T-helper 17 cell (primary cell): ENCODE data around the gene CD226. TPM values are rescaled to one million over a fixed set of nuclear protein-coding genes. Genes with fewer than 3 reads are reported as not detected.

Experiments
- ATAC-seq: fragments of 150-1000 bp; cut with Tn5 transposase; 2 replicates; pipeline ENCODE4 v1.10.0; 2021; ENCODE audit warnings: mild to moderate bottlenecking, moderate library complexity
- DNase-seq, 3 donors: peaks; one replicate each; pipeline versions ENCODE4 v3.0.0 to v3.0.0-alpha.2; 2020 to 2021
- H3K9me3 ChIP-seq: one replicate; pipeline ENCODE4 v1.7.0; 2013; ENCODE audit warnings: low read length, mild to moderate bottlenecking; ENCODE audit not compliant: control insufficient read depth, poor library complexity, severe bottlenecking
- H3K27ac Mint-ChIP-seq: one replicate; pipeline ENCODE4 v1.8.0; 2022; ENCODE audit warnings: mild to moderate bottlenecking, moderate library complexity, mixed read lengths
- H3K27me3 Mint-ChIP-seq: one replicate; pipeline ENCODE4 v1.8.0; 2022; ENCODE audit warnings: mixed read lengths
- H3K36me3 Mint-ChIP-seq: one replicate; pipeline ENCODE4 v1.8.0; 2022; ENCODE audit warnings: low read depth, mixed read lengths
- H3K4me1 Mint-ChIP-seq: one replicate; pipeline ENCODE4 v1.8.0; 2022; ENCODE audit warnings: mild to moderate bottlenecking, mixed read lengths
- H3K4me3 Mint-ChIP-seq: one replicate; pipeline ENCODE4 v1.8.0; 2022; ENCODE audit warnings: mild to moderate bottlenecking, moderate library complexity, mixed read lengths
- total RNA-seq, 4 donors: library from RNA in 2 of 4; stranded (reverse) in 2 of 4; gene quantifications; one replicate each; pipeline ENCODE4 v1.2.3 and lab custom pipeline; 2022 to 2026

Gene CD226
- total RNA-seq (100 to 1,000 TPM; 106 to 128 TPM), total RNA-seq (lab: John Stamatoyannopoulos, UW) (90.4 to 172 reads per million in 2 donors)

GRCh38 chr18:69947361-69948133, at the start of gene CD226:
Gene CD226, minus strand, starts transcription at chr18:69947873. Its CDS starts 467 bp downstream, at chr18:69947406.
- ATAC-seq (peak; percentile 82), DNase-seq (no peak)
- H3K27me3 Mint-ChIP-seq = no peaks in the 10 kb centered on the region
- H3K36me3 Mint-ChIP-seq = peaks cover 16% of the 10 kb centered on the region
- H3K27ac Mint-ChIP-seq = no peak within 1 kb of the TSS
- H3K4me3 Mint-ChIP-seq = peak within 1 kb of the TSS; percentile 78
- peaks cover 49% of the 10 kb centered on the region for H3K4me1 Mint-ChIP-seq
- no peaks in the 10 kb centered on the region for H3K9me3 ChIP-seq

DNA sequence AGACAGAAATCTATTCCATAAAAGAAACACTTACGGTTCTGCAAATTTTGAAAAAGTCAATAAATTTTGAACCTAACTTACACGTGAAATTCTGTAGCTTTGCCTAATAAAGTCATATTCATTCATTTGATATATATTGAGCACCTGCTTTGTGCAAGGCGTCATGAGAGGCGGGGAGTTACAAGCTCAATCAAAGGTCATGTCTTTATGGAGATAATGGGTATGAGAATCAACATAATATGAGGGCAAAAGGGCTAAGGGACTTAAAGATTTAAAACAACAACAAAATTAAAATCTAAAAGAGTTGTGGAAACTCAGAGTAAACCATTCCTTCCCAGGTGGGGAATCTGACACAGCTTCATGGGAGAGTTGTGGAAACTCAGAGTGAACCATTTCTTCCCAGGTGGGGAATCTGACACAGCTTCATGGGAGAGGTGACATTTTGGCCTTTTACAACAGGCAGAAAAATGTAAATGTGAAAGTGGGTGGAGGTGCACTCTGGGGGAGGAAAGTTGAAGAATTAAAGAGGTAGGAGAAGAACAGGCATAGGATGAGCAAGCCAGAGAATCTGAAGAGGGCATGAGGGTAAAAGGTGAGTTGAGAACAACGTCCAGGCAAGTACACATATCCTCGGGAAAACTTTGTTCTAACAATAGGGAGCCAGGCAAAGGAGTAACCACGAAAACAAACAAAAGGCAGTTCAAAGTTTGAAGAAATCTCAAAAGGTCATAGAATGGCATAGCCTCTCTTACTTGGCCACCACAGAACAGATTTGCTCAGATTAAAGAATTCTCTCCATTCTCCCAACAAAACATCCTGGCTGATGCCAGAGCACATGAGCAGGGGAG, 49.5 kb upstream of the CD226 start:
- H3K27ac Mint-ChIP-seq = no peak overlapping the region
- no peaks in the 10 kb centered on the region for H3K27me3 Mint-ChIP-seq
- no peaks in the 10 kb centered on the region for H3K36me3 Mint-ChIP-seq
- no peak for DNase-seq
- no peak overlapping the region for H3K4me3 Mint-ChIP-seq
- H3K9me3 ChIP-seq = no peaks in the 10 kb centered on the region
- H3K4me1 Mint-ChIP-seq = peaks cover 6% of the 10 kb centered on the region
- ATAC-seq = no peak

- ATAC-seq (no peak), DNase-seq (no peak)
- Mint-ChIP-seq H3K4me1 (peaks cover 6% of the 10 kb centered on the region), H3K27me3 (no peaks in the 10 kb centered on the region), H3K4me3 (no peak overlapping the region), H3K36me3 (no peaks in the 10 kb centered on the region), H3K27ac (no peak overlapping the region)
- H3K9me3 ChIP-seq = no peaks in the 10 kb centered on the region
These were observed 48.7 kb upstream of the CD226 start for GRCh38 chr18:69996417-69996816.

DNA sequence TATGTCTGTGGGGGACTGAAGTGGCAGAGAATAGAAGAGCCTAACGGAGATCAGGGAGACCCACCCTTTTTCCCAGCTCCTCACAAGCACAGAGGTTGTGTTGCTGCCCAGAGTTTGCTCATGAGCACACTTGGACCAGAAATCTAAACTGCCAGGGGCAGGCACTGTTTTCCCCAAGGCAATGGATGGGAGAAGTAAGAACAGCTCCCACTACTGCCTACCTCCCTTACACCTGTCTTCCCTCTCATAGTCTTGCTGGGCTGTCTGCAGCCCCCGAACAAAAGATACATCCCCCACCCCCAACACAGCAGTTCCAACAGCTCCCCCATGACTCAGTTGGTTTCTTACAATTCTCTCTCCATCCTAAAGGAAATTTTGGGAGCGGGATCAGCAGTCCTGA, 48.1 kb upstream of the CD226 start:
- ATAC-seq (no peak), DNase-seq (no peak)
- Mint-ChIP-seq H3K27me3 (no peaks in the 10 kb centered on the region), H3K4me1 (peaks cover 6% of the 10 kb centered on the region), H3K27ac (no peak overlapping the region), H3K36me3 (no peaks in the 10 kb centered on the region), H3K4me3 (no peak overlapping the region)
- no peaks in the 10 kb centered on the region for H3K9me3 ChIP-seq

DNA sequence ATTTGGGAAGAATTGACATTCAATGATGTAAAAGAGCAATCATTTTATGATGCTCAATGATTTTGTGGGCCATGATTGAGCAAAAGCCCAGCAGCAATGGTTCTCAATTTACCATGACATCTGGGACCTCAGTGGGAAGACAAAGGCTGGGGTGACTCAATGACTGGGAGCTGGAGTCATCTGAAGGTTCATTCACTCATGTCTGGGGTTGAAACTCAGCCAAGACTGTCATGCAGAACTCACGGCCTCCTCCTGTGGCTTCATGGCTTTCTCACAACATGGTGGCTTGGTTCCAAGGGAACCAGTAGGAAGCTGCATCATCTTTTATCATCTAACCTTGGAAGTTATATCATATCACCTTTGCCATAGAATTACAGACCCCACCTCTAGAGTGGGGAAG, 45.1 kb upstream of the CD226 start:
- peaks cover under 1% of the 10 kb centered on the region for H3K4me1 Mint-ChIP-seq
- peaks cover 7% of the 10 kb centered on the region for H3K36me3 Mint-ChIP-seq
- H3K4me3 Mint-ChIP-seq = no peak overlapping the region
- H3K27ac Mint-ChIP-seq = no peak overlapping the region
- DNase-seq (no peak), ATAC-seq (no peak)
- H3K9me3 ChIP-seq = no peaks in the 10 kb centered on the region
- no peaks in the 10 kb centered on the region for H3K27me3 Mint-ChIP-seq

DNA sequence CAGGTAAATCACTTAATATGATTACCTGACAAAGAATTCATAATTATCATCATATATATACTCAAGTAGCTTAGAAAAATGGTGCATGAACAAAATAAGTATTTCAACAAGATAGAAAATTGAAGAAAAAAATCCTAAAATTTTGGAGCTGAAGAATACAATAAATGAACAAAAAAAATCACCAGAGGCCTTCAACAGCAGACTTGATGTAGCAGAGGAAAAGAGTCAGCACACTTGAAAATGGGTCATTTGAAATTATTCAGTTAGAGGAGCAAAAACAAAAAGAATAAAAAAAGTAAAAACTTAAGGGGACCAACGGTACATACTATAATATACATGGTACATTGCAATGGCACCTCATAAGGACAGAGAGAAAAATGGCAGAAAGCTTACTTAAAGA, 40.2 kb upstream of the CD226 start:
- H3K4me3 Mint-ChIP-seq = no peak overlapping the region
- peaks cover under 1% of the 10 kb centered on the region for H3K4me1 Mint-ChIP-seq
- no peaks in the 10 kb centered on the region for H3K9me3 ChIP-seq
- peaks cover 7% of the 10 kb centered on the region for H3K36me3 Mint-ChIP-seq
- no peaks in the 10 kb centered on the region for H3K27me3 Mint-ChIP-seq
- DNase-seq (no peak), ATAC-seq (no peak)
- no peak overlapping the region for H3K27ac Mint-ChIP-seq

GRCh38 chr18:69985239-69985638, 37.6 kb upstream of the CD226 start:
- H3K4me3 Mint-ChIP-seq = no peak overlapping the region
- ATAC-seq (no peak), DNase-seq (no peak)
- no peaks in the 10 kb centered on the region for H3K9me3 ChIP-seq
- H3K27me3 Mint-ChIP-seq = no peaks in the 10 kb centered on the region
- H3K4me1 Mint-ChIP-seq = peaks cover 18% of the 10 kb centered on the region
- no peak overlapping the region for H3K27ac Mint-ChIP-seq
- peaks cover 7% of the 10 kb centered on the region for H3K36me3 Mint-ChIP-seq

GRCh38 chr18:69982417-69982816, 34.7 kb upstream of the CD226 start:
- Mint-ChIP-seq H3K27ac (peak overlapping the region; percentile 29), H3K36me3 (no peaks in the 10 kb centered on the region), H3K4me1 (peaks cover 18% of the 10 kb centered on the region), H3K4me3 (no peak overlapping the region), H3K27me3 (no peaks in the 10 kb centered on the region)
- no peaks in the 10 kb centered on the region for H3K9me3 ChIP-seq
- ATAC-seq (no peak), DNase-seq (no peak)

GRCh38 chr18:69981948-69982347, 34.3 kb upstream of the CD226 start:
- H3K27me3 Mint-ChIP-seq = no peaks in the 10 kb centered on the region
- no peak for DNase-seq
- H3K9me3 ChIP-seq = peaks cover under 1% of the 10 kb centered on the region
- no peak overlapping the region for H3K4me3 Mint-ChIP-seq
- ATAC-seq = no peak
- peak overlapping the region; percentile 29 for H3K27ac Mint-ChIP-seq
- H3K4me1 Mint-ChIP-seq = peaks cover 18% of the 10 kb centered on the region
- no peaks in the 10 kb centered on the region for H3K36me3 Mint-ChIP-seq

DNA sequence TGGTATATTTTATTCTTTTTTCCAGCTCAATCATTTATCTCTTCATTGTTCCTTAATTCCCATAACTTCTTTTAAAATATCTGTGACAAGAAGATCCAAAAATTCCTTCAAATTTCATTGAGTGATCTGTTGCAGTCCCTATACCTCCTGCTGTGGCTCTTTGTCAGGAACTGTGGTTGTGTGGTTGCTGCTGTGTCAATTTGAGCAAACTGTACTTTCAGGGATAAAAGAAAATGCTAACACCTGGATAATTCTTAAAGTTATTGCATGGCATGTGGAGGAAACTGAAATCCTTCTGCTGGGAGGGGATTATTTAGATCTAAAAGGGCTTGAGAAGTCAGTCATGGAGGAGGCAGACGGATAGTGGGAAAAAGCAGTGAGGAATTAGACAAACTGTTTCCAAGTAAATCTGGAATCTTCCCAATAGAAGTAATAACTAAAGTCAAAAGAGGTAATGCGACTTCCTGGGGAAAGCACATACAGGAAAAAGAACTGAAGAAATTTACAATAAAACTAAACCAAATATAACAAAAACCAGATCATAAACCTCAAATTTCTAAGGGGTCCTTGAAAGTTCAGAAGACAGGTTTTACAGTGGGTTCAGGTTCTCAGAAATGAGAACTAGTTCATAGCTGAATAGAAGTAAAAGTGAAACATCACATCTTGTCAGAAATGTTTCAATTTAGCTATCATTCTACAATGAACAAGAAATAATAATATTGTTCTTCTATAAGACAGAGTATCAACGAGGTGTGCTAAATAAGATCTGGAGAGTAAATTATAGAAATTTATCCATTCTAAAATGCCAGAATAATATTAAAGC, 33.5 kb upstream of the CD226 start:
- H3K4me1 Mint-ChIP-seq = peaks cover 18% of the 10 kb centered on the region
- no peaks in the 10 kb centered on the region for H3K36me3 Mint-ChIP-seq
- no peaks in the 10 kb centered on the region for H3K27me3 Mint-ChIP-seq
- peak overlapping the region; percentile 29 for H3K27ac Mint-ChIP-seq
- peaks cover 3% of the 10 kb centered on the region for H3K9me3 ChIP-seq
- DNase-seq (no peak), ATAC-seq (no peak)
- H3K4me3 Mint-ChIP-seq = no peak overlapping the region

DNA sequence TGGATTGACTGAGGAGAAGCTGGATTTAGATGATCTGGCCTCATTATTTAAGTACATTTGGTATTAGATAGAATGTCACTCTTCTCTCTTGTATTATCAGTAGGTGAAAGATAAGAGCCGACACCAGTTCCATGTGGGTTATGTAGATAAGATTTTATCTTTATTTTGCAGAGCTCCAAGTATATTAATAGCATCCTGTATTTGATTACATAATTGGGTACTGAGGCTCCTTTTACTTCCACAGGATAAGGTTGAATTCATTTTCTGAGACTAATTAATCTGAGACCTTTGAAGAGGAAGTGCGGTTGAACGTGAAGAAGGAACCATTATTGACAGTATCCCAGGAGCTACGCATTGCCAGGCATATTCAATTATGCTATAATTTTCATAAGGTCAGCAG, 32.8 kb upstream of the CD226 start:
- H3K4me1 Mint-ChIP-seq = peaks cover 18% of the 10 kb centered on the region
- H3K27ac Mint-ChIP-seq = no peak overlapping the region
- H3K27me3 Mint-ChIP-seq = no peaks in the 10 kb centered on the region
- no peak for ATAC-seq
- H3K4me3 Mint-ChIP-seq = no peak overlapping the region
- no peaks in the 10 kb centered on the region for H3K36me3 Mint-ChIP-seq
- DNase-seq = no peak
- H3K9me3 ChIP-seq = peaks cover 3% of the 10 kb centered on the region

GRCh38 chr18:69978732-69979715, 31.4 kb upstream of the CD226 start:
- Mint-ChIP-seq H3K4me3 (no peak overlapping the region), H3K36me3 (no peaks in the 10 kb centered on the region), H3K27me3 (no peaks in the 10 kb centered on the region), H3K27ac (no peak overlapping the region), H3K4me1 (peaks cover 18% of the 10 kb centered on the region)
- DNase-seq = no peak
- no peak for ATAC-seq
- H3K9me3 ChIP-seq = peaks cover 3% of the 10 kb centered on the region
